Trophoblast cell (in vitro differentiated cells and primary cell): ENCODE results near the gene GGT6.

Experiments used
- DNase-seq, 2 donors: peaks; one replicate each; pipeline ENCODE4 v3.0.0-alpha.2; 2016
- H2AFZ ChIP-seq: 2 replicates; pipeline ENCODE4 v1.6.1; 2013; ENCODE audit warnings: low read length, moderate library complexity, mild to moderate bottlenecking; ENCODE audit not compliant: insufficient read depth, poor library complexity
- H2AK5ac ChIP-seq: 2 replicates; pipeline ENCODE4 v1.6.1; 2013; ENCODE audit warnings: mild to moderate bottlenecking, low read length
- H2BK120ac ChIP-seq: 2 replicates; pipeline ENCODE4 v1.6.1; 2013; ENCODE audit warnings: low read length, mild to moderate bottlenecking, moderate library complexity; ENCODE audit not compliant: insufficient read depth, poor library complexity
- H2BK12ac ChIP-seq: 2 replicates; pipeline ENCODE4 v1.6.1; 2013; ENCODE audit warnings: mild to moderate bottlenecking, low read length, moderate library complexity
- H2BK5ac ChIP-seq: 2 replicates; pipeline ENCODE4 v1.6.1; 2013; ENCODE audit warnings: low read length, low read depth, moderate library complexity, mild to moderate bottlenecking; ENCODE audit not compliant: poor library complexity
- H3K14ac ChIP-seq: 2 replicates; pipeline ENCODE4 v1.6.1; 2013; ENCODE audit warnings: mild to moderate bottlenecking, low read length
- H3K18ac ChIP-seq: 2 replicates; pipeline ENCODE4 v1.6.1; 2013; ENCODE audit warnings: mild to moderate bottlenecking, low read length
- H3K23ac ChIP-seq: 2 replicates; pipeline ENCODE4 v1.6.1; 2013; ENCODE audit warnings: low read length
- H3K27ac ChIP-seq: 2 replicates; pipeline ENCODE4 v1.5.1; 2013; ENCODE audit warnings: low read depth, mild to moderate bottlenecking, inconsistent platforms, low read length, moderate library complexity
- H3K27me3 ChIP-seq: 2 replicates; pipeline ENCODE4 v1.6.1; 2013; ENCODE audit warnings: inconsistent platforms, mild to moderate bottlenecking, low read length, moderate library complexity; ENCODE audit not compliant: insufficient read depth
- H3K36me3 ChIP-seq, 2 experiments: 1 replicate in 1 of 2; 2 replicates in 1 of 2; pipeline ENCODE4 v1.6.1; 2013; ENCODE audit warnings: low read length in 2 of 2, mild to moderate bottlenecking in 2 of 2, moderate library complexity in 1 of 2; ENCODE audit not compliant: insufficient read depth in 2 of 2, control insufficient read depth in 1 of 2
- H3K4ac ChIP-seq: 2 replicates; pipeline ENCODE4 v1.6.1; 2013; ENCODE audit warnings: low read depth, mild to moderate bottlenecking, low read length, moderate library complexity
- H3K4me1 ChIP-seq, 2 experiments: 1 replicate in 1 of 2; 2 replicates in 1 of 2; pipeline ENCODE4 v1.6.1; 2013; ENCODE audit warnings: low read length in 2 of 2, mild to moderate bottlenecking in 2 of 2, moderate library complexity in 1 of 2; ENCODE audit not compliant: insufficient read depth in 2 of 2, control insufficient read depth in 1 of 2
- H3K4me2 ChIP-seq: 2 replicates; pipeline ENCODE4 v1.6.1; 2013; ENCODE audit warnings: inconsistent platforms, mild to moderate bottlenecking, low read length, moderate library complexity
- H3K4me3 ChIP-seq: 2 replicates; pipeline ENCODE4 v1.5.1; 2013; ENCODE audit warnings: mild to moderate bottlenecking, low read depth, low read length, inconsistent platforms
- H3K79me1 ChIP-seq: one replicate; pipeline ENCODE4 v1.6.1; 2013; ENCODE audit warnings: low read length
- H3K79me2 ChIP-seq: 2 replicates; pipeline ENCODE4 v1.6.1; 2013; ENCODE audit warnings: low read length, mild to moderate bottlenecking; ENCODE audit not compliant: control insufficient read depth, insufficient read depth, poor library complexity
- H3K9ac ChIP-seq: 2 replicates; pipeline ENCODE4 v1.6.1; 2013; ENCODE audit warnings: mild to moderate bottlenecking, low read length
- H3K9me3 ChIP-seq: 2 replicates; pipeline ENCODE4 v1.6.1; 2013; ENCODE audit warnings: low read depth, mild to moderate bottlenecking, control low read depth, inconsistent platforms, low read length; ENCODE audit not compliant: insufficient read depth
- H4K12ac ChIP-seq: 2 replicates; pipeline ENCODE4 v1.6.1; 2013; ENCODE audit warnings: low read depth, mild to moderate bottlenecking, low read length, moderate library complexity
- H4K8ac ChIP-seq: 2 replicates; pipeline ENCODE4 v1.6.1; 2013; ENCODE audit warnings: low read depth, mild to moderate bottlenecking, low read length, moderate library complexity
- H4K91ac ChIP-seq: one replicate; pipeline ENCODE4 v1.6.1; 2013; ENCODE audit warnings: low read depth, mild to moderate bottlenecking, low read length, moderate library complexity
- WGBS: extraction: QIAGEN DNeasy Blood & Tissue Kit; methylation state at CpG from one replicate; pipeline ENCODE4 v1.1.7; 2013; ENCODE audit warnings: missing lambda C conversion rate; ENCODE audit not compliant: insufficient read length, insufficient coverage; ENCODE audit errors: extremely low coverage; 5-methylcytosine and 5-hydroxymethylcytosine counted together

The GGT6 gene

GRCh38 chr17:4541328-4542002, 18.9 kb downstream of the GGT6 start:
- Histone ChIP-seq H3K18ac (peak overlapping the region; percentile 9), H3K4me3 (no peak overlapping the region), H3K27me3 (no peaks in the 10 kb centered on the region), H4K8ac (no peak overlapping the region), H2AFZ (no peak overlapping the region), H3K9ac (no peak overlapping the region), H3K36me3 (peaks cover 72 to 77% of the 10 kb centered on the region in 2 experiments), H3K9me3 (peaks cover 1% of the 10 kb centered on the region), H2BK5ac (no peak overlapping the region), H2BK120ac (no peak overlapping the region), H3K23ac (no peak overlapping the region), H3K4ac (no peak overlapping the region), H3K14ac (no peak overlapping the region), H4K12ac (peak overlapping the region; percentile 23), H3K4me2 (no peak overlapping the region), H3K4me1 (peaks cover 0 to 3% of the 10 kb centered on the region in 2 experiments), H3K79me1 (no peaks in the 10 kb centered on the region), H3K27ac (no peak overlapping the region), H4K91ac (no peak overlapping the region), H2BK12ac (no peak overlapping the region), H3K79me2 (no peaks in the 10 kb centered on the region), H2AK5ac (no peak overlapping the region)
- no CpG with 5 or more reads among the region's 29 CpGs for WGBS
- DNase-seq: no peak

GRCh38 chr17:4540687-4541327, 19.6 kb downstream of the GGT6 start:
- H3K18ac ChIP-seq: no peak overlapping the region
- no peaks in the 10 kb centered on the region for H3K79me1 ChIP-seq
- peaks cover 0 to 3% of the 10 kb centered on the region in 2 experiments for H3K4me1 ChIP-seq
- H3K9me3 ChIP-seq: peaks cover 1% of the 10 kb centered on the region
- H3K79me2 ChIP-seq: no peaks in the 10 kb centered on the region
- no peak overlapping the region for H3K4me2 ChIP-seq
- no peak overlapping the region for H3K14ac ChIP-seq
- H2BK12ac ChIP-seq: no peak overlapping the region
- H2BK5ac ChIP-seq: no peak overlapping the region
- H3K9ac ChIP-seq: no peak overlapping the region
- peaks cover 77 to 83% of the 10 kb centered on the region in 2 experiments for H3K36me3 ChIP-seq
- no peak overlapping the region for H2BK120ac ChIP-seq
- H2AFZ ChIP-seq: no peak overlapping the region
- H3K4me3 ChIP-seq: no peak overlapping the region
- no peak overlapping the region for H2AK5ac ChIP-seq
- no peak overlapping the region for H4K91ac ChIP-seq
- no peak overlapping the region for H3K27ac ChIP-seq
- DNase-seq: no peak
- WGBS: no CpG with 5 or more reads among the region's 15 CpGs
- no peak overlapping the region for H4K12ac ChIP-seq
- H3K4ac ChIP-seq: no peak overlapping the region
- H3K27me3 ChIP-seq: no peaks in the 10 kb centered on the region
- H4K8ac ChIP-seq: no peak overlapping the region
- H3K23ac ChIP-seq: no peak overlapping the region

- no CpG with 5 or more reads among the region's 14 CpGs for WGBS
Observed at GRCh38 chr17:4540224-4540651, 20.1 kb downstream of the GGT6 start.

GRCh38 chr17:4539576-4540223, 20.7 kb downstream of the GGT6 start:
- Histone ChIP-seq H3K27ac (no peak overlapping the region), H4K91ac (no peak overlapping the region), H4K12ac (no peak overlapping the region), H4K8ac (no peak overlapping the region), H3K4me1 (no peaks in the 10 kb centered on the region), H2BK5ac (no peak overlapping the region), H3K4ac (no peak overlapping the region), H3K18ac (no peak overlapping the region), H3K14ac (no peak overlapping the region), H3K4me2 (no peak overlapping the region), H2BK12ac (no peak overlapping the region), H2AFZ (no peak overlapping the region), H3K79me2 (no peaks in the 10 kb centered on the region), H3K4me3 (no peak overlapping the region), H3K79me1 (no peaks in the 10 kb centered on the region), H3K36me3 (peaks cover 82 to 86% of the 10 kb centered on the region in 2 experiments), H3K27me3 (no peaks in the 10 kb centered on the region), H3K23ac (no peak overlapping the region), H3K9me3 (peaks cover 1% of the 10 kb centered on the region), H2BK120ac (no peak overlapping the region), H2AK5ac (no peak overlapping the region), H3K9ac (no peak overlapping the region)
- no peak for DNase-seq
- no CpG with 5 or more reads among the region's 26 CpGs for WGBS

More at GRCh38 chr17:4540224-4540651, 20.1 kb downstream of the GGT6 start:
- no peak for DNase-seq
- Histone ChIP-seq H3K4me2 (no peak overlapping the region), H4K12ac (no peak overlapping the region), H3K27me3 (no peaks in the 10 kb centered on the region), H3K9me3 (peaks cover 1% of the 10 kb centered on the region), H3K14ac (no peak overlapping the region), H2BK12ac (no peak overlapping the region), H2BK5ac (no peak overlapping the region), H3K23ac (no peak overlapping the region), H2AK5ac (no peak overlapping the region), H2AFZ (no peak overlapping the region), H3K4me1 (no peaks in the 10 kb centered on the region), H3K18ac (no peak overlapping the region), H3K79me1 (no peaks in the 10 kb centered on the region), H3K9ac (no peak overlapping the region), H4K91ac (no peak overlapping the region), H2BK120ac (no peak overlapping the region), H3K4me3 (no peak overlapping the region), H4K8ac (no peak overlapping the region), H3K27ac (no peak overlapping the region), H3K4ac (no peak overlapping the region), H3K36me3 (peaks cover 80 to 84% of the 10 kb centered on the region in 2 experiments), H3K79me2 (no peaks in the 10 kb centered on the region)
